Measurements from ENCODE around the gene CYTIP. TPM values are rescaled to one million over a fixed set of nuclear protein-coding genes. Genes with fewer than 3 reads are reported as not detected.
A peak's percentile ranks its signal among the peaks of the same experiment; 100 is the strongest.

The CYTIP gene
- total RNA-seq, 1 donor from 2014 or later: 40.5 TPM

- DNase-seq: no peak
- no peak overlapping the region for H3K4me3 ChIP-seq
- no peaks in the 10 kb centered on the region for H3K9me3 ChIP-seq
- intact Hi-C loops (cut with DNase I): no loop called here
- no peak overlapping the region for H3K27ac ChIP-seq
- no peaks in the 10 kb centered on the region for H3K36me3 ChIP-seq
- H3K4me1 ChIP-seq: no peaks in the 10 kb centered on the region
- no peaks in the 10 kb centered on the region for H3K27me3 ChIP-seq (ENCODE audit: low read depth)
- ATAC-seq: no peak
- TF ChIP-seq, protein P1, sequence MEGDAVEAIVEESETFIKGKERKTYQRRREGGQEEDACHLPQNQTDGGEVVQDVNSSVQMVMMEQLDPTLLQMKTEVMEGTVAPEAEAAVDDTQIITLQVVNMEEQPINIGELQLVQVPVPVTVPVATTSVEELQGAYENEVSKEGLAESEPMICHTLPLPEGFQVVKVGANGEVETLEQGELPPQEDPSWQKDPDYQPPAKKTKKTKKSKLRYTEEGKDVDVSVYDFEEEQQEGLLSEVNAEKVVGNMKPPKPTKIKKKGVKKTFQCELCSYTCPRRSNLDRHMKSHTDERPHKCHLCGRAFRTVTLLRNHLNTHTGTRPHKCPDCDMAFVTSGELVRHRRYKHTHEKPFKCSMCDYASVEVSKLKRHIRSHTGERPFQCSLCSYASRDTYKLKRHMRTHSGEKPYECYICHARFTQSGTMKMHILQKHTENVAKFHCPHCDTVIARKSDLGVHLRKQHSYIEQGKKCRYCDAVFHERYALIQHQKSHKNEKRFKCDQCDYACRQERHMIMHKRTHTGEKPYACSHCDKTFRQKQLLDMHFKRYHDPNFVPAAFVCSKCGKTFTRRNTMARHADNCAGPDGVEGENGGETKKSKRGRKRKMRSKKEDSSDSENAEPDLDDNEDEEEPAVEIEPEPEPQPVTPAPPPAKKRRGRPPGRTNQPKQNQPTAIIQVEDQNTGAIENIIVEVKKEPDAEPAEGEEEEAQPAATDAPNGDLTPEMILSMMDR (IDR thresholded peaks at IDR 0.05): no peak
These were observed 43.4 kb upstream of the CYTIP start for GRCh38 chr2:157487271-157487610.

DNA sequence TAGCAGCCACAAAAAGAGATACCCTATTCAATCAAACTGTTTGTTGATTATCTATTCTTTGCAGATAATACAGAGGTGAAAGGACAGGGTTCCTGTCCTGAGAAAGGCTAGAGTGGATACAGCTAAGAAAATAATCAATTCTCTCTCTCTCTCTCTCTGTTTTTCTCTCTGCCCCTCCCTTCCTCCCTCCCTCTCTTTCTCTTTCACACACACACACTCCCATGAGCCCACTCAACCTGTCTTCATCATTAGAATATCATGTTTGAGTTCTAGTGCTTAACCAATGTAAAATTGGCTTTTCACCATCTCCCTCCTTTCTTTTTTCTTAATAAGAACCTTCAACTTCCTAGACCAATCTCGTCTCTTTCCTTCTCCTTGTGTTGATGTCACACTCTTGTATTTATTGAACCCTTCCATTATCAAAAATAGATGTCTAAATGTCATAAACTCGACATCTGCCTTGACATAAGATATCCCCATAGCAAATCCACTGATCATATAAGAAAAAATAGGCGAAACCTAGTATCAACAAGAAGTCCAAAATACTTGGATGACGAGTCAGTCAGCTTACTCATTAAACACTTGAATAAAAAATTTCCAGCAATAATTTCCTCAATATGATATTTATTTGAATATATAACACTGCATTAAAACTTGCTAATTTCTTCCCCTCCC is 42.8 kb upstream of the CYTIP start:
- no peak overlapping the region for H3K27ac ChIP-seq
- TF ChIP-seq, protein P1 (IDR thresholded peaks at IDR 0.05): no peak
- H3K36me3 ChIP-seq: no peaks in the 10 kb centered on the region

GRCh38 chr2:157480182-157480961 is 36.5 kb upstream of the CYTIP start:
- no peaks in the 10 kb centered on the region for H3K36me3 ChIP-seq
- intact Hi-C loops (cut with DNase I): no loop called here
- TF ChIP-seq, protein P1 (IDR thresholded peaks at IDR 0.05): no peak
- H3K27ac ChIP-seq: no peak overlapping the region
- peaks cover 6% of the 10 kb centered on the region for H3K4me1 ChIP-seq
- no peak overlapping the region for H3K4me3 ChIP-seq
- no peaks in the 10 kb centered on the region for H3K27me3 ChIP-seq (ENCODE audit: low read depth)
- ATAC-seq: peak; percentile 81 to 84
- peak; percentile 58 for DNase-seq
- no peaks in the 10 kb centered on the region for H3K9me3 ChIP-seq

More for the DNA sequence above, 42.8 kb upstream of the CYTIP start:
- no peak for ATAC-seq
- Histone ChIP-seq H3K4me1 (no peaks in the 10 kb centered on the region), H3K9me3 (no peaks in the 10 kb centered on the region), H3K27me3 (ENCODE audit: low read depth) (no peaks in the 10 kb centered on the region), H3K4me3 (no peak overlapping the region)
- DNase-seq: no peak
- intact Hi-C loops (cut with DNase I): no loop called here

DNA sequence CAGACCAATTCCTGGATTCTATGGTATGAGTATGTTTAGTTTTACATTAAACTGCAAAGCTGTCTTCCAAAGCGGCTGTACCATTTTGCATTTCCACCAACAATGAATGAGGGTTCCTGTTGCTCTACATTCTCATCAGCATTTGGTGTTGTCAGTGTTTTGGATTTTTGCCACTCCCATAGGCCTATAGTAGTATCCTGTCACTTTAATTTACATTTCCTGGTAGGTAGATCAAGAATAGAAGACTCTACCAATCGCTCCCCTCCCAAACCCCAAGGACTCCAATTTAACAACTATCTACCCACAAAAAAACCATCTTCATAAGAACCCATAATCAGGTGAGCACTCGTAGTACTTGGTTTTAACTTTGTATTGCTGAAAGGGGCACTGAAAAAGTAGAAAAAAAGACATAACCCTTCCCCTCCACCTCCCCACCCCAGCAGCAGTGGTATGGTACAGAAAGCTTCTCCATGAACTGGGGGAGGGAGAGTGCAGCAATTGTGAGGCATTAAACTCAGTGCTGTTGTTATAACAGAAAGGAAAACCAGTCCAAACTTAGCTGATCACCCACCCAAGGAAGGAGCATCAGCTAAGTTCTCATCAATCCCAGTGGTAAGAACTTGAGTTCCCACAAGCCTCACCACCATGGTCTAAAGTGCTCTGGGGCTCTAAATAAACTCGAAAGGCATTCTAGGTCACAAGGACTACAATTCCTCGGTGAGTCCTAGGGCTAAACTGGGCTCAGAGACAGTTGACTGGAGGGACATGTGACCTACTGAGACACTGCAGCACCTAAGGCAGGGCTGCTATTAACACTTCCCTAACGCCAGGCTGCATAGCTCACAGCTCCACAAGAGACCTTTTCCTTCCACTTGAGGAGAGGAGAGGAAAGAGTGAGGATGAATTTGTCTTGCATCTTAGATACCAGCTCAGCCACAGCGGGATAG is 35.5 kb upstream of the CYTIP start:
- DNase-seq (no peak), ATAC-seq (peak; percentile 54 to 71)
- intact Hi-C loops (cut with DNase I): no loop called here
- Histone ChIP-seq H3K4me3 (no peak overlapping the region), H3K36me3 (no peaks in the 10 kb centered on the region), H3K27ac (no peak overlapping the region), H3K4me1 (peaks cover 6% of the 10 kb centered on the region), H3K9me3 (no peaks in the 10 kb centered on the region), H3K27me3 (ENCODE audit: low read depth) (no peaks in the 10 kb centered on the region)
- TF ChIP-seq, protein P1 (IDR thresholded peaks at IDR 0.05): no peak

DNA sequence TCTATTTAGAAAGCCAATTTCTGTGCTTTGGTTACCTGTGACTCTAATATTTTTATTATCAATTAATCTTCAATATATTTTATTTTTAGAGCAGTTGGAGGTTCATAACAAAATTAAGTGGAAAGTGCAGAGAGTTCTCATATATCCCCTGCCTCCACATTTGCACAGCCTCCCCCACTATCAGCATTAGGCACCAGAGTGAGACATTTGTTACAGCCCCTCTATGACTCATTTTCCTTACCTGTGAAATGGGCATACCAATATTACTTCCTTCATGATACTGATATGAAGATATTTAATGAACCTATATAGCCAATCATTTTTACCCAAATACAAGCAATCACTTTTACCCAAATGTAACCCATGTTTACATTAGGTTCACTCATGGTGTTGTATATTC is 34.0 kb upstream of the CYTIP start:
- H3K4me3 ChIP-seq: no peak overlapping the region
- TF ChIP-seq, protein P1 (IDR thresholded peaks at IDR 0.05): no peak
- no peak for DNase-seq
- no peak overlapping the region for H3K27ac ChIP-seq
- no peaks in the 10 kb centered on the region for H3K36me3 ChIP-seq
- H3K4me1 ChIP-seq: peaks cover 6% of the 10 kb centered on the region
- ATAC-seq: no peak
- H3K9me3 ChIP-seq: no peaks in the 10 kb centered on the region
- intact Hi-C loops (cut with DNase I): no loop called here
- no peaks in the 10 kb centered on the region for H3K27me3 ChIP-seq (ENCODE audit: low read depth)

Measured in lower lobe of right lung (tissue), 2 donors.